WERI-Rb-1 (cell line): ENCODE data around the gene ALOX12B.

ENCODE experiments used
- DNase-seq: peaks from one replicate; pipeline ENCODE4 v3.0.0-alpha.2; 2020
- H3K27ac ChIP-seq: fragments of 250-450 bp; sonication (Bioruptor Pico); 2 replicates; pipeline ENCODE4 v1.5.1; 2020; ENCODE audit warnings: mild to moderate bottlenecking, moderate library complexity
- H3K27me3 ChIP-seq: fragments of 250-450 bp; sonication (Bioruptor Pico); 2 replicates; pipeline ENCODE4 v1.5.1; 2021; ENCODE audit warnings: mild to moderate bottlenecking, low read depth, moderate library complexity; ENCODE audit not compliant: insufficient read depth, severe bottlenecking
- H3K36me3 ChIP-seq: fragments of 250-450 bp; sonication (Bioruptor Pico); 2 replicates; pipeline ENCODE4 v1.5.1; 2020; ENCODE audit warnings: mild to moderate bottlenecking, moderate library complexity
- H3K4me3 ChIP-seq: 2 replicates; pipeline ENCODE4 v1.5.1; 2011; ENCODE audit warnings: low read depth, mild to moderate bottlenecking, control low read depth, low read length
- H3K9me3 ChIP-seq: fragments of 250-450 bp; sonication (Bioruptor Pico); 2 replicates; pipeline ENCODE4 v1.5.1; 2021; ENCODE audit warnings: mild to moderate bottlenecking, moderate library complexity; ENCODE audit not compliant: severe bottlenecking
- TF ChIP-seq, protein P1 (sequence below): IDR thresholded peaks from 2 replicates; pipeline ENCODE4 v1.5.1; 2011; ENCODE audit warnings: low read depth, mild to moderate bottlenecking, control low read depth, inconsistent platforms, low read length

ALOX12B gene

DNA sequence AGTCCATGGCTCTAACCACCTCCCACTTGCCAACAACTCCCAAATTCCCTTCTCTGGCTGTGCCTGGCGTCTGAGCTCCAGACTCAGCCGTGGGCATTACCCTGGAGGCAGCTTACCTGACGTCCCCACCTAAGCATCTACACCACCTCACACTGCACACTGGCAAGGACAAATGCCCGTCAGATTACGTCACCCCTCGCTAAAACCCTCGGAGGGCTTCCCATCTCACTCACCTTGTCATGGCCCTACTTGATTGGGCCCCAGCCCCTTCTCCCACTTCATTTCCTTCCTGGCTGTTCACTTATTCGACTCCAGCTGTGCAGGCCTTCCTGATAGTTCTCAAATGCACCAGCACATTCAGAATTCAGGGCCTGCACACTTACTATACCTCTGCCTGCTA is 17.4 kb upstream of the ALOX12B start:
- Histone ChIP-seq H3K36me3 (no peaks in the 10 kb centered on the region), H3K4me3 (no peak overlapping the region), H3K27me3 (no peaks in the 10 kb centered on the region), H3K9me3 (no peaks in the 10 kb centered on the region), H3K27ac (no peak overlapping the region)
- DNase-seq, result no peak
- TF ChIP-seq, protein P1, sequence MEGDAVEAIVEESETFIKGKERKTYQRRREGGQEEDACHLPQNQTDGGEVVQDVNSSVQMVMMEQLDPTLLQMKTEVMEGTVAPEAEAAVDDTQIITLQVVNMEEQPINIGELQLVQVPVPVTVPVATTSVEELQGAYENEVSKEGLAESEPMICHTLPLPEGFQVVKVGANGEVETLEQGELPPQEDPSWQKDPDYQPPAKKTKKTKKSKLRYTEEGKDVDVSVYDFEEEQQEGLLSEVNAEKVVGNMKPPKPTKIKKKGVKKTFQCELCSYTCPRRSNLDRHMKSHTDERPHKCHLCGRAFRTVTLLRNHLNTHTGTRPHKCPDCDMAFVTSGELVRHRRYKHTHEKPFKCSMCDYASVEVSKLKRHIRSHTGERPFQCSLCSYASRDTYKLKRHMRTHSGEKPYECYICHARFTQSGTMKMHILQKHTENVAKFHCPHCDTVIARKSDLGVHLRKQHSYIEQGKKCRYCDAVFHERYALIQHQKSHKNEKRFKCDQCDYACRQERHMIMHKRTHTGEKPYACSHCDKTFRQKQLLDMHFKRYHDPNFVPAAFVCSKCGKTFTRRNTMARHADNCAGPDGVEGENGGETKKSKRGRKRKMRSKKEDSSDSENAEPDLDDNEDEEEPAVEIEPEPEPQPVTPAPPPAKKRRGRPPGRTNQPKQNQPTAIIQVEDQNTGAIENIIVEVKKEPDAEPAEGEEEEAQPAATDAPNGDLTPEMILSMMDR, result no peak

DNA sequence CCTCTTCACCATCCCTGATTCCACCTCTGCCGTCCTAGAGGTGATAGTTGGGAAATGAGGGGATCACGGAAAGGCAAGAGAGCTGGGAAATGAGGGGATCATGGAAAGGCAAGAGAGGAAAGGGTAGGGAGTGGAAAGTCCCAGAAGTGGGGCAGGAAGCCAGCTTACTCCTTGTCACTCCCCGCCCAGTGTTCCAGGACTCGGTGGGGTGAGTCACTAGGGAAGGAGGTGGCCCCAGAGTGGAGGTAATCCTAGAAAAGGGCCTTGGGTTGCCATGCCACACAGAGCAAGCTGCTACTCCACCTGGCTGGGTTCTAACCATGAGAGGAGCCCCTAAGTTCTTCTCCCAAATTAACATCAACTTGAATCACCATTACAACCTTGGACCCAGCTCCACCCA is 16.0 kb upstream of the ALOX12B start:
- Histone ChIP-seq H3K27me3 (no peaks in the 10 kb centered on the region), H3K27ac (no peak overlapping the region), H3K9me3 (no peaks in the 10 kb centered on the region), H3K4me3 (no peak overlapping the region), H3K36me3 (no peaks in the 10 kb centered on the region)
- TF ChIP-seq, protein P1, result no peak
- DNase-seq, result no peak

DNA sequence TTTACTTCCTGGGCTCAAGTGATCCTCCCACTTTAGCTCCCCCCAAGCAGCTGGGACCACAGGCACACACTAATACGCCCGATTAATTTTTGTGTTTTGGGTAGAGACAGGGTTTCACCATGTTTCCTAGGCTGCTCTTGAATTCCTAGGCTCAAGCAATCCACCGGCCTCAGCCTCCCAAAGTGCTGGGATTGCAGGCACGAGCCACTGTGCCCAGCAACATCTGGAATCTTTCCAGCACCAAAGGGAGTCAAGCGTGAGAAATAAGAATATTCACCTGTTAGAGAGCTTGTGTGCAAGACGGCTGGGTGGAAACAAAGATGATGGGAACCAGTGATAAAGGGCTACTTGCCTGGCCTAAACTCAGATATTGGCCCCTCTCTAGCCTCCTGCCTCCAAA is 14.2 kb upstream of the ALOX12B start:
- Histone ChIP-seq H3K4me3 (no peak overlapping the region), H3K27ac (no peak overlapping the region), H3K27me3 (no peaks in the 10 kb centered on the region), H3K9me3 (no peaks in the 10 kb centered on the region), H3K36me3 (no peaks in the 10 kb centered on the region)
- TF ChIP-seq, protein P1, result no peak
- no peak for DNase-seq

DNA sequence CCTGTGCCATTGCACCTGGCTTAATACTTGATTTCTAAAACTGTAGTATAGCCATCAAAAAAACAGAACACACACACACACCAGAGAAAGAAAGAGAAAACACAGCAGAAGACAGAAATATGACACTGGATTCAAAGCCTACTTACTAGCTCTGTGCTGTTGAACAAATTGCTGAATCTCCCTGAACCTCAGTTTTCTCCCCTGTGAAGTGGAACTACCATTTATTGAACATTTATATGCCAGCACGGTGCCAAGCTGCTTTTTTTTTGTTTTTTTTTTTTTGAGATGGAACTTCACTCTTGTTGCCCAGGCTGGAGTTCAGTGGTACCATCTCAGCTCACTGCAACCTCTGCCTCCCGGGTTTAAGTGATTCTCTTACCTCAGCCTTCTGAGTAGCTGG is 13.2 kb upstream of the ALOX12B start:
- Histone ChIP-seq H3K27ac (no peak overlapping the region), H3K9me3 (no peaks in the 10 kb centered on the region), H3K4me3 (no peak overlapping the region), H3K27me3 (no peaks in the 10 kb centered on the region), H3K36me3 (no peaks in the 10 kb centered on the region)
- no peak for DNase-seq
- TF ChIP-seq, protein P1, result no peak

DNA sequence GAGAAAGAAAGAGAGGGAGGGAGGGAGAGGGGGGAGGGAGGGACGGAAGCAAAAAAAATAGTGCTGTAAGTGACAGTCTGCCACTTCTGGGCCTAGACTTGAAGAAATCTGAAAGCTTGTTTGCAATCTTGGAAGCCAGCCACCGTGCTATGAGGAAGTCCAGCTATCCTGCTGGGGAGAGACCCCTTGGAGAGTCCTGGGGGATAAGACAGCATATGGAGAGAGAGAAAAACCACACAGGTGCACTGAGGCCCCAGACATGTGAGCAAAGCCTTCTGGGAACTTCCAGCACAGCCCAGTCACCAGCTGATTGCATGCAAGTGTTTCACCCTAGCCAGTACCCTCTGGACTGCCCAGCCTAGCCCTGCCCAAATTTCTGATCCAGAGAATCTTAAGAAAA is 12.6 kb upstream of the ALOX12B start:
- Histone ChIP-seq H3K36me3 (no peaks in the 10 kb centered on the region), H3K27me3 (no peaks in the 10 kb centered on the region), H3K27ac (no peak overlapping the region), H3K9me3 (no peaks in the 10 kb centered on the region), H3K4me3 (no peak overlapping the region)
- TF ChIP-seq, protein P1, result no peak
- DNase-seq, result no peak

DNA sequence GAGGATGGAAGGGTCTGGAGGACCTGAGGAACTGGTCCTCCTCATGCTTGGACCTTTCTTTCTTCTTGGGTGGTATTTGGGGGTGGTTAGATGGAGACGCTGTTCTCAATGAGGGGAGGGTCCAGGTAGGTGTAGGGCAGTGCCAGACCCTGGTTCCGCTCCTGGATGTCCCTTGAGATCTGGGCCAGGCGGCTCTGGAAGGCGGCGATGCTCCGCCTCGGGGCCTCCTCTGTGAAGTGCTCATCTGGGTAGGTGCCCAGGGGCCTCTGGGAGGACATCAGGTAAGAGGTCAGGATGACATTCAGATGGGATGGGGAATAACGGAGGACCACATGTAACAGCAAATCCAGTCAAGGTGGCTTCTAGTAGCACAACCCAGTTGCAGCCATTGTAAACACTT is 9.0 kb upstream of the ALOX12B start:
- no peak overlapping the region for H3K4me3 ChIP-seq
- no peak overlapping the region for H3K27ac ChIP-seq
- no peaks in the 10 kb centered on the region for H3K27me3 ChIP-seq
- DNase-seq, result no peak
- TF ChIP-seq, protein P1, result no peak
- no peaks in the 10 kb centered on the region for H3K36me3 ChIP-seq
- H3K9me3 ChIP-seq, result no peaks in the 10 kb centered on the region
